Suprapubic skin (tissue), 4 donors: Measurements from ENCODE around the gene KCNA1. TPM values are rescaled to one million over a fixed set of nuclear protein-coding genes. Genes with fewer than 3 reads are reported as not detected.

Experiments used
- DNase-seq, 2 donors: peaks; one replicate each; pipeline ENCODE4 v3.0.0-alpha.2; 2019; ENCODE audit warnings: low spot score in 2 of 2
- H3K27ac ChIP-seq: fragments of 200-600 bp; sonication (generic); one replicate; pipeline ENCODE4 v1.5.1; 2019
- H3K27me3 ChIP-seq: fragments of 200-600 bp; sonication (generic); one replicate; pipeline ENCODE4 v1.5.1; 2019
- H3K36me3 ChIP-seq: fragments of 200-600 bp; sonication (generic); one replicate; pipeline ENCODE4 v1.5.1; 2019
- H3K4me1 ChIP-seq: fragments of 200-600 bp; sonication (generic); one replicate; pipeline ENCODE4 v1.5.1; 2019
- H3K4me3 ChIP-seq: fragments of 200-600 bp; sonication (generic); one replicate; pipeline ENCODE4 v1.5.1; 2019; ENCODE audit warnings: mild to moderate bottlenecking
- H3K9me3 ChIP-seq: fragments of 200-600 bp; sonication (generic); one replicate; pipeline ENCODE4 v1.5.1; 2019
- EP300 ChIP-seq: sonication (generic); formaldehyde crosslinking; IDR thresholded peaks from one replicate; pipeline ENCODE4 v1.6.1; 2017; ENCODE audit warnings: antibody characterized with exemption
- POLR2A ChIP-seq, 2 donors: fragments of 450-650 bp; IDR thresholded peaks; one replicate each; pipeline ENCODE4 v1.6.1; 2017; ENCODE audit warnings: antibody characterized with exemption in 2 of 2, mild to moderate bottlenecking in 2 of 2, moderate library complexity in 2 of 2
- POLR2AphosphoS5 ChIP-seq, 3 donors: sonication (generic); formaldehyde crosslinking; IDR thresholded peaks; one replicate each; pipeline ENCODE4 v1.6.1; 2017; ENCODE audit warnings: antibody characterized with exemption in 3 of 3
- WGBS: methylation state at CpG from one replicate; pipeline ENCODE4 v1.1.5; 2018; 5-methylcytosine and 5-hydroxymethylcytosine counted together
- total RNA-seq, 4 donors: library from RNA; depleted of rRNA; stranded (reverse); fragments of >200 nt; gene quantifications; one replicate each; pipeline ENCODE4 v1.1.0, GENCODE V29; 2016
- TF ChIP-seq, protein P1 (sequence below), 2 donors: fragments of 200-600 bp in 1 of 2; fragments of 450-650 bp in 1 of 2; sonication (generic) in 1 of 2; IDR thresholded peaks; one replicate each; pipeline ENCODE4 v1.5.1; 2016 to 2019; ENCODE audit warnings: antibody characterized with exemption in 2 of 2, mild to moderate bottlenecking in 1 of 2, moderate library complexity in 1 of 2

Gene KCNA1
- total RNA-seq, 4 donors from 2014 or later: not detected

- 60% methylated on average over 1 of the region's 1 CpG for WGBS
- no peak for DNase-seq
- Histone ChIP-seq H3K27ac (no peak overlapping the region), H3K4me3 (no peak overlapping the region), H3K27me3 (peaks cover 22% of the 10 kb centered on the region), H3K36me3 (no peaks in the 10 kb centered on the region), H3K9me3 (no peaks in the 10 kb centered on the region), H3K4me1 (no peaks in the 10 kb centered on the region)
- TF ChIP-seq POLR2A (IDR thresholded peaks at IDR 0.05) (no peak), EP300 (no peak), POLR2AphosphoS5 (IDR thresholded peaks at IDR 0.05) (no peak)
- TF ChIP-seq, protein P1, sequence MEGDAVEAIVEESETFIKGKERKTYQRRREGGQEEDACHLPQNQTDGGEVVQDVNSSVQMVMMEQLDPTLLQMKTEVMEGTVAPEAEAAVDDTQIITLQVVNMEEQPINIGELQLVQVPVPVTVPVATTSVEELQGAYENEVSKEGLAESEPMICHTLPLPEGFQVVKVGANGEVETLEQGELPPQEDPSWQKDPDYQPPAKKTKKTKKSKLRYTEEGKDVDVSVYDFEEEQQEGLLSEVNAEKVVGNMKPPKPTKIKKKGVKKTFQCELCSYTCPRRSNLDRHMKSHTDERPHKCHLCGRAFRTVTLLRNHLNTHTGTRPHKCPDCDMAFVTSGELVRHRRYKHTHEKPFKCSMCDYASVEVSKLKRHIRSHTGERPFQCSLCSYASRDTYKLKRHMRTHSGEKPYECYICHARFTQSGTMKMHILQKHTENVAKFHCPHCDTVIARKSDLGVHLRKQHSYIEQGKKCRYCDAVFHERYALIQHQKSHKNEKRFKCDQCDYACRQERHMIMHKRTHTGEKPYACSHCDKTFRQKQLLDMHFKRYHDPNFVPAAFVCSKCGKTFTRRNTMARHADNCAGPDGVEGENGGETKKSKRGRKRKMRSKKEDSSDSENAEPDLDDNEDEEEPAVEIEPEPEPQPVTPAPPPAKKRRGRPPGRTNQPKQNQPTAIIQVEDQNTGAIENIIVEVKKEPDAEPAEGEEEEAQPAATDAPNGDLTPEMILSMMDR (IDR thresholded peaks at IDR 0.05): no peak
Observed at GRCh38 chr12:4933411-4933810, 23.7 kb downstream of the KCNA1 start.

- WGBS: 66% methylated on average over 2 of the region's 2 CpGs
- no peak overlapping the region for H3K4me3 ChIP-seq
- no peaks in the 10 kb centered on the region for H3K4me1 ChIP-seq
- H3K27ac ChIP-seq: no peak overlapping the region
- no peaks in the 10 kb centered on the region for H3K36me3 ChIP-seq
- TF ChIP-seq POLR2A (IDR thresholded peaks at IDR 0.05) (no peak), EP300 (no peak), POLR2AphosphoS5 (IDR thresholded peaks at IDR 0.05) (no peak)
- TF ChIP-seq, protein P1 (IDR thresholded peaks at IDR 0.05): no peak
- no peaks in the 10 kb centered on the region for H3K9me3 ChIP-seq
- DNase-seq: no peak
- peaks cover 29% of the 10 kb centered on the region for H3K27me3 ChIP-seq
Observed at GRCh38 chr12:4934407-4935035, 24.8 kb downstream of the KCNA1 start.

DNA sequence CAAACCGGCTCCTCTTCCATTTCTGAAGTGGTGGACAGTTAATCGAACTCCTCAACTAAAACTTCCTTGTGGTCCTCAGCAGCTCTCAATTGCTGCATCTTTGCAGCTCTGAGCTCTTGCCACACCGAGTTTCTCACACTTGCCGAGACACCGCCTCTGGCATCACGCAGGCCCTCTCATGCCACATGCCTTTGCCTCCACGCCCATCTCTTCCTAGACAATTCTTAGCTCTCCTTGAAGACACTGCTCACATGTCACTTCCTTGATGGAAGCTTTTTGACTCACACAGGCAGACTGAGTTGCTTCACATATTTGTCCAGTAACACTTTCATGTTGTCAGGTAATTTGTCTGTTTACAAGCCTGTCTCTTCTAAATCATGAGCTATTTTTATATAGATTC is 29.2 kb downstream of the KCNA1 start:
- Histone ChIP-seq H3K4me1 (no peaks in the 10 kb centered on the region), H3K36me3 (no peaks in the 10 kb centered on the region), H3K27me3 (peaks cover 15% of the 10 kb centered on the region), H3K27ac (no peak overlapping the region), H3K9me3 (no peaks in the 10 kb centered on the region), H3K4me3 (no peak overlapping the region)
- no peak for DNase-seq
- 79% methylated on average over 7 of the region's 7 CpGs for WGBS
- TF ChIP-seq, protein P1 (IDR thresholded peaks at IDR 0.05): no peak
- TF ChIP-seq POLR2AphosphoS5 (IDR thresholded peaks at IDR 0.05): no peak
- TF ChIP-seq POLR2A (IDR thresholded peaks at IDR 0.05): no peak
- TF ChIP-seq EP300: no peak

- Histone ChIP-seq H3K4me1 (no peaks in the 10 kb centered on the region), H3K9me3 (no peaks in the 10 kb centered on the region), H3K27me3 (peaks cover 15% of the 10 kb centered on the region), H3K27ac (no peak overlapping the region), H3K36me3 (no peaks in the 10 kb centered on the region), H3K4me3 (no peak overlapping the region)
- TF ChIP-seq POLR2A (IDR thresholded peaks at IDR 0.05): no peak
- TF ChIP-seq, protein P1 (IDR thresholded peaks at IDR 0.05): no peak
- no peak for TF ChIP-seq POLR2AphosphoS5 (IDR thresholded peaks at IDR 0.05)
- TF ChIP-seq EP300: no peak
- no peak for DNase-seq
- WGBS: 83% methylated on average over 16 of the region's 16 CpGs
Observed at GRCh38 chr12:4939418-4940023, 29.8 kb downstream of the KCNA1 start.

GRCh38 chr12:4943067-4943937 is 33.6 kb downstream of the KCNA1 start:
- Histone ChIP-seq H3K27me3 (peaks cover 7% of the 10 kb centered on the region), H3K4me1 (no peaks in the 10 kb centered on the region), H3K27ac (no peak overlapping the region), H3K36me3 (no peaks in the 10 kb centered on the region), H3K9me3 (no peaks in the 10 kb centered on the region), H3K4me3 (no peak overlapping the region)
- TF ChIP-seq, protein P1 (IDR thresholded peaks at IDR 0.05): no peak
- TF ChIP-seq POLR2A (IDR thresholded peaks at IDR 0.05): no peak
- no peak for TF ChIP-seq EP300
- no peak for TF ChIP-seq POLR2AphosphoS5 (IDR thresholded peaks at IDR 0.05)
- no peak for DNase-seq
- WGBS: 87% methylated on average over 10 of the region's 10 CpGs
